ENCODE results near the gene ZBTB8B. TPM values are rescaled to one million over a fixed set of nuclear protein-coding genes. Genes with fewer than 3 reads are reported as not detected.

The ZBTB8B gene
- total RNA-seq (2022; extraction: Qiagen RNA extraction; ENCODE audit: low read depth): not detected in 5 replicates

GRCh38 chr1:32464716-32465577 lies at the start of gene ZBTB8B:
Gene ZBTB8B, plus strand, starts transcription at chr1:32465072. Its CDS starts 5,553 bp downstream, at chr1:32470625.

Other genes starting within 250 kb of the ZBTB8B start
- 8.1 to 10.7 TPM (median 10.5 TPM) in 5 replicates for gene TMEM234, start 242.7 kb upstream of the ZBTB8B start, total RNA-seq (2022; extraction: Qiagen RNA extraction; ENCODE audit: low read depth)
- gene EIF3I, start 242.7 kb upstream of the ZBTB8B start, total RNA-seq (2022; extraction: Qiagen RNA extraction; ENCODE audit: low read depth): 262 to 314 TPM (median 274 TPM) in 5 replicates
- gene FAM167B, start 217.8 kb upstream of the ZBTB8B start, total RNA-seq (2022; extraction: Qiagen RNA extraction; ENCODE audit: low read depth): 0.36 to 0.86 TPM (median 0.73 TPM) in 5 replicates
- not detected in 5 replicates for gene LCK, start 213.8 kb upstream of the ZBTB8B start, total RNA-seq (2022; extraction: Qiagen RNA extraction; ENCODE audit: low read depth)
- 52.8 to 61.8 TPM (median 54.7 TPM) in 5 replicates for gene HDAC1, start 173.0 kb upstream of the ZBTB8B start, total RNA-seq (2022; extraction: Qiagen RNA extraction; ENCODE audit: low read depth)
- 54.0 to 74.4 TPM (median 66.1 TPM) in 5 replicates for gene MARCKSL1, start 128.8 kb upstream of the ZBTB8B start, total RNA-seq (2022; extraction: Qiagen RNA extraction; ENCODE audit: low read depth)
- 2.0 to 4.7 TPM (median 4.0 TPM) in 5 replicates for gene FAM229A, start 102.6 kb upstream of the ZBTB8B start, total RNA-seq (2022; extraction: Qiagen RNA extraction; ENCODE audit: low read depth)
- gene TSSK3, start 102.5 kb upstream of the ZBTB8B start, total RNA-seq (2022; extraction: Qiagen RNA extraction; ENCODE audit: low read depth): 0.25 TPM in 1 of 5 replicates, not detected in the others
- gene BSDC1, start 70.6 kb upstream of the ZBTB8B start, total RNA-seq (2022; extraction: Qiagen RNA extraction; ENCODE audit: low read depth): 16.7 to 22.6 TPM (median 22.5 TPM) in 5 replicates
- 2.5 to 4.4 TPM (median 3.8 TPM) in 5 replicates for gene ZBTB8A, start 74.4 kb downstream of the ZBTB8B start, total RNA-seq (2022; extraction: Qiagen RNA extraction; ENCODE audit: low read depth)
- 35.6 to 68.4 TPM (median 36.5 TPM) in 5 replicates for gene ZBTB8OS, start 185.5 kb downstream of the ZBTB8B start, total RNA-seq (2022; extraction: Qiagen RNA extraction; ENCODE audit: low read depth)
- 64.9 to 87.5 TPM (median 75.0 TPM) in 5 replicates for gene RBBP4, start 186.1 kb downstream of the ZBTB8B start, total RNA-seq (2022; extraction: Qiagen RNA extraction; ENCODE audit: low read depth)
- 10.7 to 18.5 TPM (median 13.9 TPM) in 5 replicates for gene SYNC, start 237.7 kb downstream of the ZBTB8B start, total RNA-seq (2022; extraction: Qiagen RNA extraction; ENCODE audit: low read depth)